ENCODE data around the gene VWA1. TPM values are rescaled to one million over a fixed set of nuclear protein-coding genes. Genes with fewer than 3 reads are reported as not detected.
A peak's percentile ranks its signal among the peaks of the same experiment; 100 is the strongest.
"Not testable (repeated sequence)": the region's sequence is repeated elsewhere in the genome, so short reads cannot be mapped to it uniquely, and the experiment has no call there.

VWA1 gene
- total RNA-seq, 4 donors from 2014 or later, result 14.5 to 27.6 (median 19.8) TPM

- Histone ChIP-seq H3K4me1 (peaks cover 26% of the 10 kb centered on the region), H3K36me3 (no peaks in the 10 kb centered on the region), H3K9me3 (no peaks in the 10 kb centered on the region), H3K4me3 (no peak overlapping the region), H3K27me3 (no peaks in the 10 kb centered on the region), H3K27ac (no peak overlapping the region)
- no peak for DNase-seq (ENCODE audit: low spot score in 2 of 2)
- TF ChIP-seq POLR2AphosphoS5 (IDR thresholded peaks at IDR 0.05) (no peak), EP300 (IDR thresholded peaks at IDR 0.05) (no peak), POLR2A (IDR thresholded peaks at IDR 0.05) (no peak), CTCF (IDR thresholded peaks at IDR 0.05) (no peak)
- WGBS, result 80% methylated on average over 13 of the region's 13 CpGs
These were observed 19.7 kb upstream of the VWA1 start for GRCh38 chr1:1415751-1416150.

- H3K36me3 ChIP-seq; H3K27me3 ChIP-seq; H3K4me3 ChIP-seq; H3K9me3 ChIP-seq; DNase-seq (ENCODE audit: low spot score in 2 of 2): not testable (repeated sequence)
- Histone ChIP-seq H3K4me1 (peaks cover 42% of the 10 kb centered on the region), H3K27ac (peak overlapping the region; percentile 55)
- 73% methylated on average over 5 of the region's 5 CpGs for whole genome bisulfite sequencing
These were observed 18.1 kb upstream of the VWA1 start for GRCh38 chr1:1417396-1417795.

GRCh38 chr1:1417825-1418463 lies 17.5 kb upstream of the VWA1 start:
- not testable (repeated sequence) for H3K4me3 ChIP-seq; H3K27me3 ChIP-seq; DNase-seq (ENCODE audit: low spot score in 2 of 2); H3K9me3 ChIP-seq; H3K36me3 ChIP-seq
- Histone ChIP-seq H3K4me1 (peaks cover 46% of the 10 kb centered on the region), H3K27ac (peak overlapping the region; percentile 55)
- WGBS, result 72% methylated on average over 19 of the region's 25 CpGs

- no peak overlapping the region for H3K4me3 ChIP-seq
- H3K4me1 ChIP-seq, result peaks cover 46% of the 10 kb centered on the region
These were observed 16.8 kb upstream of the VWA1 start for GRCh38 chr1:1418464-1419362.

GRCh38 chr1:1419363-1419812 lies 16.1 kb upstream of the VWA1 start:
- DNase-seq (ENCODE audit: low spot score in 2 of 2), result no peak
- no CpG with 5 or more reads among the region's 21 CpGs for WGBS

More at GRCh38 chr1:1418464-1419362, 16.8 kb upstream of the VWA1 start:
- Histone ChIP-seq H3K27ac (peak overlapping the region; percentile 55), H3K36me3 (no peaks in the 10 kb centered on the region), H3K9me3 (no peaks in the 10 kb centered on the region), H3K27me3 (no peaks in the 10 kb centered on the region)
- WGBS, result 67% methylated on average over 12 of the region's 26 CpGs
- no peak for DNase-seq (ENCODE audit: low spot score in 2 of 2)
- TF ChIP-seq CTCF (IDR thresholded peaks at IDR 0.05), result no peak
- no peak for TF ChIP-seq POLR2A (IDR thresholded peaks at IDR 0.05)
- TF ChIP-seq EP300 (IDR thresholded peaks at IDR 0.05), result no peak
- no peak for TF ChIP-seq POLR2AphosphoS5 (IDR thresholded peaks at IDR 0.05)

More at GRCh38 chr1:1419363-1419812, 16.1 kb upstream of the VWA1 start:
- Histone ChIP-seq H3K4me3 (peak overlapping the region; percentile 54), H3K4me1 (peaks cover 46% of the 10 kb centered on the region), H3K36me3 (no peaks in the 10 kb centered on the region), H3K27me3 (no peaks in the 10 kb centered on the region), H3K9me3 (no peaks in the 10 kb centered on the region), H3K27ac (peak overlapping the region; percentile 35)
- TF ChIP-seq POLR2AphosphoS5 (IDR thresholded peaks at IDR 0.05), result no peak
- no peak for TF ChIP-seq POLR2A (IDR thresholded peaks at IDR 0.05)
- TF ChIP-seq EP300 (IDR thresholded peaks at IDR 0.05), result no peak
- TF ChIP-seq CTCF (IDR thresholded peaks at IDR 0.05), result no peak

All from suprapubic skin (tissue), 4 donors.